Bone marrow (tissue), 2 donors: ENCODE results near the gene GJA10.

Experiments used
- DNase-seq, 2 donors: peaks; one replicate each; lab custom pipeline; 2025; lab: John Stamatoyannopoulos, UW

Gene GJA10

GRCh38 chr6:89944826-89945407 lies 50.6 kb downstream of the GJA10 start:
- DNase-seq: no peak
